GM21423 (cell line): Measurements from ENCODE around the gene FBXL7.

ENCODE experiments used
- ATAC-seq: cut with Tn5 transposase; IDR thresholded peaks from one replicate; pipeline ENCODE4 v1.9.1; 2021; ENCODE audit warnings: mild to moderate bottlenecking, moderate library complexity; ENCODE audit not compliant: unreplicated experiment

The FBXL7 gene

GRCh38 chr5:15980835-15981234 is 480.9 kb downstream of the FBXL7 start:
- no peak for ATAC-seq

- ATAC-seq, result no peak
These were observed 483.4 kb downstream of the FBXL7 start for GRCh38 chr5:15983392-15983791.
